Measurements from ENCODE around the gene TMEM131.

DNA sequence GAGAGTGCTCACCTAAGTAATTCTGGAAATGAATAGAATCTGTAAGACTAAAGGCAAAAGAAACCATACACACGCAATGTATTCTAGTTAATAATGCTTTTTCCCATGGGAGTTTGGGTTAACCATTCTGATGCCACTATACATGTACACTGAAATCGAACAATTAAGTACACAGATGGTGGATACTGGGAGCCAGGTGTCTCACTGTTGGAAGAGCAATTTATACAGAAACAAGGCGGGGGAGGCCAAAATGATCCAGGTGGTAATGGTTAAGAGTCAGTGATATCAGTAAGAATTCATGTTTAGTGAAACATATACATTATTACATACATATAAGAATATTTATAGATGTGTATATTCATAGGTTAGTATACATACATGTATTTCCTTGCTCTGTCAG, 67.2 kb downstream of the TMEM131 start:
- TF ChIP-seq MEIS1 (CRISPR knock-in tag; IDR thresholded peaks at IDR 0.05; ENCODE audit: borderline replicate concordance) (no peak), ZNF350 (tag by site-specific recombination; IDR thresholded peaks at IDR 0.05) (no peak), SP2 (tag by site-specific recombination; IDR thresholded peaks at IDR 0.05) (no peak)
- TF ChIP-seq, protein P1, sequence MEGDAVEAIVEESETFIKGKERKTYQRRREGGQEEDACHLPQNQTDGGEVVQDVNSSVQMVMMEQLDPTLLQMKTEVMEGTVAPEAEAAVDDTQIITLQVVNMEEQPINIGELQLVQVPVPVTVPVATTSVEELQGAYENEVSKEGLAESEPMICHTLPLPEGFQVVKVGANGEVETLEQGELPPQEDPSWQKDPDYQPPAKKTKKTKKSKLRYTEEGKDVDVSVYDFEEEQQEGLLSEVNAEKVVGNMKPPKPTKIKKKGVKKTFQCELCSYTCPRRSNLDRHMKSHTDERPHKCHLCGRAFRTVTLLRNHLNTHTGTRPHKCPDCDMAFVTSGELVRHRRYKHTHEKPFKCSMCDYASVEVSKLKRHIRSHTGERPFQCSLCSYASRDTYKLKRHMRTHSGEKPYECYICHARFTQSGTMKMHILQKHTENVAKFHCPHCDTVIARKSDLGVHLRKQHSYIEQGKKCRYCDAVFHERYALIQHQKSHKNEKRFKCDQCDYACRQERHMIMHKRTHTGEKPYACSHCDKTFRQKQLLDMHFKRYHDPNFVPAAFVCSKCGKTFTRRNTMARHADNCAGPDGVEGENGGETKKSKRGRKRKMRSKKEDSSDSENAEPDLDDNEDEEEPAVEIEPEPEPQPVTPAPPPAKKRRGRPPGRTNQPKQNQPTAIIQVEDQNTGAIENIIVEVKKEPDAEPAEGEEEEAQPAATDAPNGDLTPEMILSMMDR (tag by site-specific recombination; IDR thresholded peaks at IDR 0.05) = no peak

Data from HEK293 (cell line).